ENCODE results near the gene CTCF.
A peak's percentile ranks its signal among the peaks of the same experiment; 100 is the strongest.
"Not testable (repeated sequence)": the region's sequence is repeated elsewhere in the genome, so short reads cannot be mapped to it uniquely, and the experiment has no call there.

The CTCF gene

GRCh38 chr16:67562526-67562917 is at the start of gene CTCF:
TSS of gene CTCF (plus strand) at chr16:67562526. CDS start at chr16:67610833, 48,307 bp downstream.
- DNase-seq (ENCODE audit: low read depth), result no peak

GRCh38 chr16:67513892-67514291 is 48.4 kb upstream of the CTCF start:
- not testable (repeated sequence) for DNase-seq (ENCODE audit: low read depth)

GRCh38 chr16:67514382-67514828 is 47.9 kb upstream of the CTCF start:
- DNase-seq (ENCODE audit: low read depth), result no peak

- no peak for DNase-seq (ENCODE audit: low read depth)
Measured at GRCh38 chr16:67516296-67517154, 45.8 kb upstream of the CTCF start.

- DNase-seq (ENCODE audit: low read depth), result no peak
Measured at GRCh38 chr16:67517155-67517445, 45.2 kb upstream of the CTCF start.

- no peak for DNase-seq (ENCODE audit: low read depth)
Measured at GRCh38 chr16:67517661-67518423, 44.5 kb upstream of the CTCF start.

- no peak for DNase-seq (ENCODE audit: low read depth)
Measured at GRCh38 chr16:67518676-67519075, 43.6 kb upstream of the CTCF start.

GRCh38 chr16:67519242-67519641 is 43.1 kb upstream of the CTCF start:
- DNase-seq (ENCODE audit: low read depth), result no peak

GRCh38 chr16:67521095-67521804 is 41.1 kb upstream of the CTCF start:
- peak; percentile 96 for DNase-seq (ENCODE audit: low read depth)

- DNase-seq (ENCODE audit: low read depth), result no peak
Measured at GRCh38 chr16:67525176-67525860, 37.0 kb upstream of the CTCF start.

GRCh38 chr16:67526149-67526791 is 36.1 kb upstream of the CTCF start:
- no peak for DNase-seq (ENCODE audit: low read depth)

GRCh38 chr16:67528222-67528869 is 34.0 kb upstream of the CTCF start, which contains the start of gene RIPOR1:
TSS of gene RIPOR1 (plus strand) at chr16:67528829. CDS start at chr16:67538447, 9,618 bp downstream.
- DNase-seq (ENCODE audit: low read depth), result no peak

- no peak for DNase-seq (ENCODE audit: low read depth)
Measured at GRCh38 chr16:67528870-67529581, 33.3 kb upstream of the CTCF start.

- no peak for DNase-seq (ENCODE audit: low read depth)
Measured at GRCh38 chr16:67529582-67530012, 32.7 kb upstream of the CTCF start.

- no peak for DNase-seq (ENCODE audit: low read depth)
Measured at GRCh38 chr16:67530013-67530939, 32.0 kb upstream of the CTCF start.

GRCh38 chr16:67531247-67531646 is 31.1 kb upstream of the CTCF start:
- no peak for DNase-seq (ENCODE audit: low read depth)

GRCh38 chr16:67533024-67533560 is 29.2 kb upstream of the CTCF start:
- DNase-seq (ENCODE audit: low read depth), result no peak

GRCh38 chr16:67533987-67534386 is 28.3 kb upstream of the CTCF start:
- not testable (repeated sequence) for DNase-seq (ENCODE audit: low read depth)

GRCh38 chr16:67534431-67534830 is 27.9 kb upstream of the CTCF start:
- DNase-seq (ENCODE audit: low read depth), result no peak
